ENCODE results near the gene GARNL3.

GARNL3 gene

GRCh38 chr9:127285965-127286364 lies 21.4 kb downstream of the GARNL3 start:
- no peak overlapping the region for H3K4me2 ChIP-seq (ENCODE audit: low read depth, low read length, poor library complexity, severe bottlenecking)
- no peaks in the 10 kb centered on the region for H3K9me2 ChIP-seq (replicated peaks; ENCODE audit: low read depth, low read length)
- no peaks in the 10 kb centered on the region for H3K79me2 ChIP-seq (ENCODE audit: insufficient read depth, low read length)
- no peak overlapping the region for H3K4me3 ChIP-seq (ENCODE audit: low read length, poor library complexity, severe bottlenecking)
- H3F3A ChIP-seq (ENCODE audit: low read depth) = no peaks in the 10 kb centered on the region
- H4K20me1 ChIP-seq (ENCODE audit: insufficient read depth, low read length, poor library complexity, severe bottlenecking) = no peaks in the 10 kb centered on the region
- no peak overlapping the region for H3K9ac ChIP-seq (ENCODE audit: low read depth, low read length, poor library complexity, severe bottlenecking)
- H2AFZ ChIP-seq (ENCODE audit: low read length) = no peak overlapping the region
- H3K36me3 ChIP-seq (ENCODE audit: insufficient read depth, low read length) = no peaks in the 10 kb centered on the region
- H3K9me3 ChIP-seq (ENCODE audit: insufficient read depth, low read depth, low read length) = no peaks in the 10 kb centered on the region
- H3K4me1 ChIP-seq (ENCODE audit: insufficient read depth, low read length, poor library complexity, severe bottlenecking) = no peaks in the 10 kb centered on the region
- no peaks in the 10 kb centered on the region for H3K27me3 ChIP-seq (ENCODE audit: insufficient read depth, low read length, poor library complexity, severe bottlenecking)
- TF ChIP-seq, protein P1, sequence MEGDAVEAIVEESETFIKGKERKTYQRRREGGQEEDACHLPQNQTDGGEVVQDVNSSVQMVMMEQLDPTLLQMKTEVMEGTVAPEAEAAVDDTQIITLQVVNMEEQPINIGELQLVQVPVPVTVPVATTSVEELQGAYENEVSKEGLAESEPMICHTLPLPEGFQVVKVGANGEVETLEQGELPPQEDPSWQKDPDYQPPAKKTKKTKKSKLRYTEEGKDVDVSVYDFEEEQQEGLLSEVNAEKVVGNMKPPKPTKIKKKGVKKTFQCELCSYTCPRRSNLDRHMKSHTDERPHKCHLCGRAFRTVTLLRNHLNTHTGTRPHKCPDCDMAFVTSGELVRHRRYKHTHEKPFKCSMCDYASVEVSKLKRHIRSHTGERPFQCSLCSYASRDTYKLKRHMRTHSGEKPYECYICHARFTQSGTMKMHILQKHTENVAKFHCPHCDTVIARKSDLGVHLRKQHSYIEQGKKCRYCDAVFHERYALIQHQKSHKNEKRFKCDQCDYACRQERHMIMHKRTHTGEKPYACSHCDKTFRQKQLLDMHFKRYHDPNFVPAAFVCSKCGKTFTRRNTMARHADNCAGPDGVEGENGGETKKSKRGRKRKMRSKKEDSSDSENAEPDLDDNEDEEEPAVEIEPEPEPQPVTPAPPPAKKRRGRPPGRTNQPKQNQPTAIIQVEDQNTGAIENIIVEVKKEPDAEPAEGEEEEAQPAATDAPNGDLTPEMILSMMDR (conservative IDR thresholded peaks at IDR 0.05; ENCODE audit: low read length) = no peak
- no peak for TF ChIP-seq EZH2phosphoT487 (IDR thresholded peaks at IDR 0.05; ENCODE audit: borderline replicate concordance)

- no peaks in the 10 kb centered on the region for H3F3A ChIP-seq (ENCODE audit: low read depth)
- no peaks in the 10 kb centered on the region for H3K79me2 ChIP-seq (ENCODE audit: insufficient read depth, low read length)
- TF ChIP-seq EZH2phosphoT487 (IDR thresholded peaks at IDR 0.05; ENCODE audit: borderline replicate concordance) = no peak
- TF ChIP-seq, protein P1 (conservative IDR thresholded peaks at IDR 0.05; ENCODE audit: low read length) = no peak
- no peaks in the 10 kb centered on the region for H4K20me1 ChIP-seq (ENCODE audit: insufficient read depth, low read length, poor library complexity, severe bottlenecking)
- no peak overlapping the region for H3K4me2 ChIP-seq (ENCODE audit: low read depth, low read length, poor library complexity, severe bottlenecking)
- no peaks in the 10 kb centered on the region for H3K27me3 ChIP-seq (ENCODE audit: insufficient read depth, low read length, poor library complexity, severe bottlenecking)
- no peak overlapping the region for H3K4me3 ChIP-seq (ENCODE audit: low read length, poor library complexity, severe bottlenecking)
- H3K9ac ChIP-seq (ENCODE audit: low read depth, low read length, poor library complexity, severe bottlenecking) = no peak overlapping the region
- H3K9me2 ChIP-seq (replicated peaks; ENCODE audit: low read depth, low read length) = no peaks in the 10 kb centered on the region
- no peaks in the 10 kb centered on the region for H3K4me1 ChIP-seq (ENCODE audit: insufficient read depth, low read length, poor library complexity, severe bottlenecking)
- no peaks in the 10 kb centered on the region for H3K9me3 ChIP-seq (ENCODE audit: insufficient read depth, low read depth, low read length)
- H2AFZ ChIP-seq (ENCODE audit: low read length) = no peak overlapping the region
- H3K36me3 ChIP-seq (ENCODE audit: insufficient read depth, low read length) = no peaks in the 10 kb centered on the region
Measured at GRCh38 chr9:127290561-127291065, 26.0 kb downstream of the GARNL3 start.

- Histone ChIP-seq H2AFZ (ENCODE audit: low read length) (no peak overlapping the region), H3F3A (ENCODE audit: low read depth) (no peaks in the 10 kb centered on the region), H3K4me2 (ENCODE audit: low read depth, low read length, poor library complexity, severe bottlenecking) (no peak overlapping the region), H4K20me1 (ENCODE audit: insufficient read depth, low read length, poor library complexity, severe bottlenecking) (no peaks in the 10 kb centered on the region), H3K27me3 (ENCODE audit: insufficient read depth, low read length, poor library complexity, severe bottlenecking) (no peaks in the 10 kb centered on the region), H3K36me3 (ENCODE audit: insufficient read depth, low read length) (no peaks in the 10 kb centered on the region), H3K4me3 (ENCODE audit: low read length, poor library complexity, severe bottlenecking) (no peak overlapping the region), H3K9me3 (ENCODE audit: insufficient read depth, low read depth, low read length) (no peaks in the 10 kb centered on the region), H3K4me1 (ENCODE audit: insufficient read depth, low read length, poor library complexity, severe bottlenecking) (no peaks in the 10 kb centered on the region), H3K9me2 (replicated peaks; ENCODE audit: low read depth, low read length) (no peaks in the 10 kb centered on the region), H3K79me2 (ENCODE audit: insufficient read depth, low read length) (no peaks in the 10 kb centered on the region), H3K9ac (ENCODE audit: low read depth, low read length, poor library complexity, severe bottlenecking) (no peak overlapping the region)
- TF ChIP-seq EZH2phosphoT487 (IDR thresholded peaks at IDR 0.05; ENCODE audit: borderline replicate concordance) = no peak
- TF ChIP-seq, protein P1 (conservative IDR thresholded peaks at IDR 0.05; ENCODE audit: low read length) = no peak
Measured at GRCh38 chr9:127291246-127291778, 26.7 kb downstream of the GARNL3 start.

Data from Loucy (cell line).